ENCODE data around the gene IL12RB1. TPM values are rescaled to one million over a fixed set of nuclear protein-coding genes. Genes with fewer than 3 reads are reported as not detected.
A peak's percentile ranks its signal among the peaks of the same experiment; 100 is the strongest.
"Not testable (repeated sequence)": the region's sequence is repeated elsewhere in the genome, so short reads cannot be mapped to it uniquely, and the experiment has no call there.

Gene IL12RB1
- total and polyA plus RNA-seq, 4 experiments from 2014 or later, result 35.0 to 55.1 (median 40.7) TPM

GRCh38 chr19:18031401-18031800 lies 55.3 kb downstream of the IL12RB1 start:
- H3K27me3 Mint-ChIP-seq; H3K4me3 Mint-ChIP-seq; H3K4me1 ChIP-seq (ENCODE audit: insufficient read depth, low read length); H3K4me3 ChIP-seq (ENCODE audit: low read length in 2 of 2); H3K36me3 ChIP-seq (ENCODE audit: insufficient read depth, low read length); H3K27me3 ChIP-seq (ENCODE audit: insufficient read depth, low read length); DNase-seq; H3K9me3 ChIP-seq (ENCODE audit: control insufficient read depth in 1 of 2, low read length in 2 of 2); H3K36me3 Mint-ChIP-seq; H3K27ac ChIP-seq (ENCODE audit: low read depth, low read length); H3K9me3 Mint-ChIP-seq; intact Hi-C loops (cut with micrococcal nuclease): not testable (repeated sequence)
- Mint-ChIP-seq H3K4me1 (peaks cover 5 to 16% (median 10%) of the 10 kb centered on the region in 4 donors), H3K27ac (peak overlapping the region in 5 of 7 donors; percentile 7 to 75 (median 26))
- POLR2A ChIA-PET (ENCODE audit: partially characterized antibody), result interaction anchor here (0.7 to 1.3 kb wide), 8 partner anchors 10 to 30 kb away, joined by 3 to 5 read pairs (median 4); no protein-coding TSS in a partner anchor
- CTCF ChIA-PET (ENCODE audit: partially characterized antibody), result interaction anchor here (1.7 kb wide), 1 partner anchor 13 kb away, joined by 5 read pairs; no protein-coding TSS in a partner anchor

DNA sequence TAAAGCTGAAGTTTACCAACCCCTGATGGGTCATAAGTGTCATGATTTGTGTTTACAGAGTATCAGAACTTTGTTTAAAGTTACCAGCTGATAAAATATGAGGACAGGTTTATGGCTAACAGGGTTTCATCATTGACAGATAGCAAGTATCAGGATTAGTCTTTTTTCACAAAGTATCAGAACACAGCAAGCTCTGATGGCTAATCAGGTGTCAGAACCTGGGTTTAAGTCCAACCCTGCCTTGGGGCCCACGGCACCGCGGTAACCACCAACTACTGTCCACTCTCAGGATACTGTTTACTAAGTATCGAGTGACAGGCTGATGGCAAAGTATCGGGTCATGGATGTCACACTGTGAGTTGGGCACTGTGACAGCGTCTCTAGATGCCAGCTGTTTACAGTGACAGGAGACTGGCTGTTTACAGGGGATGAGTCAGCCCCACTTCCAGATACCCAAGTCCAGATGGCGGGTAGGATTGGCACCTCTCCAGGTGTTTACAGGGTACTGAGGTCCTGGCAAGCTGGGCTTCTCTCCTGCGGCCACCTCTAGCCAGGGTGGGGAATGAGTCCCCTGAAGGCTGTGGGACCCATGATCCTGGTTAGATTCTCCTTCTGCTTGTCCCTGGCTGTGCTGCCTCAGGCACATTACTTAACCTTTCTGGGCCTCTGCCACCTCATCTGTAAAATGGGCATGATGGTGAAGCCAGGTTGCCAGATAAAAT lies 57.0 kb downstream of the IL12RB1 start:
- Mint-ChIP-seq H3K4me1 (peaks cover 9 to 22% (median 15%) of the 10 kb centered on the region in 4 donors), H3K4me3 (no peak overlapping the region), H3K9me3 (no peaks in the 10 kb centered on the region), H3K36me3 (no peaks in the 10 kb centered on the region), H3K27ac (peak overlapping the region in 1 of 7 donors; percentile 63), H3K27me3 (no peaks in the 10 kb centered on the region)
- intact Hi-C loops (cut with micrococcal nuclease), result no loop called here
- Histone ChIP-seq H3K9me3 (ENCODE audit: control insufficient read depth in 1 of 2, low read length in 2 of 2) (no peaks in the 10 kb centered on the region), H3K27ac (ENCODE audit: low read depth, low read length) (no peak overlapping the region), H3K36me3 (ENCODE audit: insufficient read depth, low read length) (no peaks in the 10 kb centered on the region), H3K27me3 (ENCODE audit: insufficient read depth, low read length) (no peaks in the 10 kb centered on the region), H3K4me1 (ENCODE audit: insufficient read depth, low read length) (peaks cover 2% of the 10 kb centered on the region), H3K4me3 (ENCODE audit: low read length in 2 of 2) (no peak overlapping the region)
- DNase-seq, result no peak
- CTCF ChIA-PET (ENCODE audit: partially characterized antibody), result interaction anchor here (0.6 to 2.9 kb wide), 5 partner anchors 12 to 259 kb away, joined by 3 to 9 read pairs (median 7); no protein-coding TSS in a partner anchor
- POLR2A ChIA-PET (ENCODE audit: partially characterized antibody), result interaction anchor here (1.2 to 5.1 kb wide), 3 partner anchors 14 to 29 kb away, joined by 3 to 30 read pairs (median 3); no protein-coding TSS in a partner anchor

DNA sequence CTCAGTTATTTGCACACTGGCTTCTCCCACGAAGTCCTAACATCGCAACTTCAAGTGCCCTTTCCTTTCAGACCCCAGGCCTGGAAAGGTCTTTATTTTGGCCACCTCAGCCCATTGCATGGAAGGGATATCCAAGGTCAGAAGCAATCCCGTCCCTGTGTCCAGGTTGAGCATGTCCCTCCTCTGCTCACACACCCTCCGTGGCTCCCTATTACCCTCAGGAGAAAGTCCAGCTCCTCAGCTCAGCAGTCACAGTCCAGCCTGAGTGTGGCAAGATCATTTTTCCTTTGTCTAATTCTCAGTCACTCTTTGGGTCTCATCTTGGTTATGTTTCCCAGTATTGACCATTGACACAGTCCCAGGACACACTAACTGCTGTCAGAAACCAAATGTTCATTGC lies 59.6 kb downstream of the IL12RB1 start:
- intact Hi-C loops (cut with micrococcal nuclease), result no loop called here
- POLR2A ChIA-PET (ENCODE audit: partially characterized antibody), result interaction anchor here (5.1 to 7.6 kb wide), 2 partner anchors 11 to 16 kb away, joined by 30 to 85 read pairs; no protein-coding TSS in a partner anchor
- CTCF ChIA-PET (ENCODE audit: partially characterized antibody), result interaction anchor here (0.9 kb wide), 1 partner anchor 20 kb away, joined by 3 read pairs; no protein-coding TSS in a partner anchor
- Histone ChIP-seq H3K27ac (ENCODE audit: low read depth, low read length) (no peak overlapping the region), H3K27me3 (ENCODE audit: insufficient read depth, low read length) (no peaks in the 10 kb centered on the region), H3K4me1 (ENCODE audit: insufficient read depth, low read length) (peaks cover 25% of the 10 kb centered on the region), H3K4me3 (ENCODE audit: low read length in 2 of 2) (no peak overlapping the region), H3K9me3 (ENCODE audit: control insufficient read depth in 1 of 2, low read length in 2 of 2) (no peaks in the 10 kb centered on the region), H3K36me3 (ENCODE audit: insufficient read depth, low read length) (no peaks in the 10 kb centered on the region)
- Mint-ChIP-seq H3K4me1 (peaks cover 23 to 46% (median 35%) of the 10 kb centered on the region in 4 donors), H3K27me3 (no peaks in the 10 kb centered on the region), H3K9me3 (no peaks in the 10 kb centered on the region), H3K27ac (peak overlapping the region in 4 of 7 donors; percentile 42 to 59 (median 55)), H3K36me3 (peaks cover 0 to 2% of the 10 kb centered on the region in 2 donors), H3K4me3 (no peak overlapping the region)
- no peak for DNase-seq

- peak; percentile 79 to 92 (median 81) for DNase-seq
- no peak overlapping the region for H3K4me3 ChIP-seq (ENCODE audit: low read length in 2 of 2)
- Mint-ChIP-seq H3K9me3 (no peaks in the 10 kb centered on the region), H3K4me3 (peak overlapping the region; percentile 57 to 80 (median 74)), H3K27me3 (no peaks in the 10 kb centered on the region), H3K36me3 (peaks cover 0 to 3% of the 10 kb centered on the region in 2 donors), H3K4me1 (peaks cover 37 to 62% (median 49%) of the 10 kb centered on the region in 4 donors), H3K27ac (peak overlapping the region; percentile 91 to 99 (median 96))
- peaks cover 45% of the 10 kb centered on the region for H3K4me1 ChIP-seq (ENCODE audit: insufficient read depth, low read length)
- H3K27me3 ChIP-seq (ENCODE audit: insufficient read depth, low read length), result no peaks in the 10 kb centered on the region
- peak overlapping the region; percentile 73 for H3K27ac ChIP-seq (ENCODE audit: low read depth, low read length)
- POLR2A ChIA-PET (ENCODE audit: partially characterized antibody), result interaction anchor here (0.8 to 7.6 kb wide), 11 partner anchors 10 to 258 kb away, joined by 3 to 135 read pairs (median 5); partner anchors contain the start of genes ARRDC2, IL12RB1 and JUND
- H3K36me3 ChIP-seq (ENCODE audit: insufficient read depth, low read length), result no peaks in the 10 kb centered on the region
- intact Hi-C loops (cut with micrococcal nuclease), result loop anchor here (1.0 to 2.0 kb wide), 2 partner anchors 9 to 21 kb away; no protein-coding TSS in a partner anchor
- CTCF ChIA-PET (ENCODE audit: partially characterized antibody), result interaction anchor here (0.9 to 1.6 kb wide), 5 partner anchors 16 to 90 kb away, joined by 3 to 5 read pairs (median 3); no protein-coding TSS in a partner anchor
- no peaks in the 10 kb centered on the region for H3K9me3 ChIP-seq (ENCODE audit: control insufficient read depth in 1 of 2, low read length in 2 of 2)
Observed at GRCh38 chr19:18023622-18024251, 63.0 kb downstream of the IL12RB1 start.

GRCh38 chr19:18021121-18021755 lies 65.5 kb downstream of the IL12RB1 start:
- Histone ChIP-seq H3K9me3 (ENCODE audit: control insufficient read depth in 1 of 2, low read length in 2 of 2) (no peaks in the 10 kb centered on the region), H3K4me1 (ENCODE audit: insufficient read depth, low read length) (peaks cover 61% of the 10 kb centered on the region), H3K36me3 (ENCODE audit: insufficient read depth, low read length) (no peaks in the 10 kb centered on the region), H3K4me3 (ENCODE audit: low read length in 2 of 2) (no peak overlapping the region), H3K27me3 (ENCODE audit: insufficient read depth, low read length) (no peaks in the 10 kb centered on the region), H3K27ac (ENCODE audit: low read depth, low read length) (peak overlapping the region; percentile 66)
- peaks cover 0 to 3% of the 10 kb centered on the region in 2 donors for H3K36me3 Mint-ChIP-seq
- DNase-seq, result peak; percentile 57 to 91 (median 64)
- peak overlapping the region; percentile 91 to 99 (median 96) for H3K27ac Mint-ChIP-seq
- intact Hi-C loops (cut with micrococcal nuclease), result loop anchor here (1.0 kb wide), 1 partner anchor 13 kb away; the partner anchor contains the start of gene ARRDC2
- H3K4me3 Mint-ChIP-seq, result peak overlapping the region; percentile 45 to 85 (median 68)
- ChIA-PET CTCF (ENCODE audit: partially characterized antibody) (no interaction called here), POLR2A (ENCODE audit: partially characterized antibody) (interaction anchor here (0.7 to 7.6 kb wide), 9 partner anchors 10 to 88 kb away, joined by 3 to 135 read pairs (median 4); partner anchors contain the start of genes ARRDC2 and CCDC124)
- H3K9me3 Mint-ChIP-seq, result no peaks in the 10 kb centered on the region
- peaks cover 41 to 76% (median 60%) of the 10 kb centered on the region in 4 donors for H3K4me1 Mint-ChIP-seq
- H3K27me3 Mint-ChIP-seq, result no peaks in the 10 kb centered on the region

DNA sequence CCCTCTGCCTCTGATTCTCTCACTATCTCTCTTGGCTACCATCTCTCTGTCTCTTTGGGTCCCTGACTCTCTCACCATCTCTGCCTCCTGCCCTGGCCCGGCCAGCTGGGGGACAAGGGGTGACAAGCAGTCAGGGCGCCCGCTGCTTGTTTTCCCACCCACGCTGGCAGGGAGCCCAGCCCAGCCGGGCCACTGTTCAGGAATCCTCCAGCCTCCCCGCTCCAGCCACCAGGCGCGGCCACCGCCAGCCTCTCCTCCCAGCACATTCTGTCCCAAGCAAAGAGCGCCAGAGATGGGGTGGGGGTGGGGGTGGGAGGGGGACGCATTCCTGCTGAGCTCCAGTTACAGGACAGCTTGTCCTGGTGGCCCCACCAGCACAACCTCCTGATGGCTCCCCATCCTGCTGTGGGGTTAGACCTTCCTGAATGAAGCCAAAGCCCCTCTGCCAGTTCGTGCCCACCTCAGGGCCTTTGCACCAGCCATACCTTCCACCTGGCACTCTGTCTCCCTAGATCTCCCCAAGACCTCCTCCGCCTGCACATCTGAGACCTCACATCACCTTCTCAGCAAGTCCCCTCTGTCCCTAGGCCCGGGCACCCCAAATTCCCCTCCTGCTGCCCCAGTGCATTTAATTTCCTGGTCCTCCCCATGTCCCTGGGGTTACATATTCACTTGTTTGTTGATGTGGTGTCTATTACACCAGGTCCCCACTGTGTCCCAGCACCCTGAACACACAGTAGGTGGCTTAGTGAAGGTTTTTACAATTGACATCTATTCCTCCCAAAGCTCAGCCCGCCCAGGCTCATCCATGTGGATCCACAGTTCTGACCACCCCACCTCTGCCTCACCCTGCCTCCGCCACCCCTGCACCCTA lies 66.3 kb downstream of the IL12RB1 start:
- intact Hi-C loops (cut with micrococcal nuclease), result loop anchor here (1.0 kb wide), 1 partner anchor 12 kb away; the partner anchor contains the start of gene ARRDC2
- H3K36me3 Mint-ChIP-seq, result peaks cover 3 to 7% of the 10 kb centered on the region in 2 donors
- no peaks in the 10 kb centered on the region for H3K27me3 ChIP-seq (ENCODE audit: insufficient read depth, low read length)
- H3K9me3 ChIP-seq (ENCODE audit: control insufficient read depth in 1 of 2, low read length in 2 of 2), result no peaks in the 10 kb centered on the region
- H3K4me3 Mint-ChIP-seq, result peak overlapping the region in 4 of 8 donors; percentile 6 to 85 (median 34)
- ChIA-PET CTCF (ENCODE audit: partially characterized antibody) (interaction anchor here (1.0 kb wide), 1 partner anchor 13 kb away, joined by 4 read pairs; no protein-coding TSS in a partner anchor), POLR2A (ENCODE audit: partially characterized antibody) (interaction anchor here (0.7 to 7.6 kb wide), 9 partner anchors 10 to 36 kb away, joined by 3 to 135 read pairs (median 5); partner anchors contain the start of gene ARRDC2)
- H3K27me3 Mint-ChIP-seq, result no peaks in the 10 kb centered on the region
- H3K27ac Mint-ChIP-seq, result peak overlapping the region; percentile 91 to 99 (median 96)
- H3K27ac ChIP-seq (ENCODE audit: low read depth, low read length), result peak overlapping the region; percentile 66
- H3K36me3 ChIP-seq (ENCODE audit: insufficient read depth, low read length), result peaks cover 1% of the 10 kb centered on the region
- peaks cover 42 to 77% (median 60%) of the 10 kb centered on the region in 4 donors for H3K4me1 Mint-ChIP-seq
- peaks cover 68% of the 10 kb centered on the region for H3K4me1 ChIP-seq (ENCODE audit: insufficient read depth, low read length)
- DNase-seq, result no peak
- no peaks in the 10 kb centered on the region for H3K9me3 Mint-ChIP-seq
- no peak overlapping the region for H3K4me3 ChIP-seq (ENCODE audit: low read length in 2 of 2)
